CD4-positive, alpha-beta T cell treated with Interferon alpha-2 for 1 hour (primary cell): ENCODE measurements around the gene CCBE1.

Source experiments
- DNase-seq, 2 donors: peaks; one replicate each; pipeline ENCODE4 v3.0.0-alpha.2; 2020 to 2022

Gene CCBE1

GRCh38 chr18:59478591-59478990, 218.6 kb downstream of the CCBE1 start:
- no peak for DNase-seq

GRCh38 chr18:59477849-59478248, 219.4 kb downstream of the CCBE1 start:
- no peak for DNase-seq

- no peak for DNase-seq
Measured at GRCh38 chr18:59470561-59471121, 226.6 kb downstream of the CCBE1 start.

GRCh38 chr18:59469463-59470180, 227.6 kb downstream of the CCBE1 start:
- no peak for DNase-seq

- no peak for DNase-seq
Measured at GRCh38 chr18:59468821-59469220, 228.4 kb downstream of the CCBE1 start.

- DNase-seq: no peak
Measured at GRCh38 chr18:59467497-59467896, 229.7 kb downstream of the CCBE1 start.

- DNase-seq: no peak
Measured at GRCh38 chr18:59466980-59467379, 230.2 kb downstream of the CCBE1 start.

GRCh38 chr18:59464486-59464885, 232.7 kb downstream of the CCBE1 start:
- DNase-seq: no peak

- DNase-seq: no peak
Measured at GRCh38 chr18:59461171-59461570, 236.1 kb downstream of the CCBE1 start.

GRCh38 chr18:59460072-59460420, 237.2 kb downstream of the CCBE1 start:
- DNase-seq: no peak

GRCh38 chr18:59459369-59460071, 237.7 kb downstream of the CCBE1 start:
- peak in 1 of 2 donors; percentile 2 for DNase-seq

- no peak for DNase-seq
Measured at GRCh38 chr18:59458575-59458974, 238.6 kb downstream of the CCBE1 start.

- no peak for DNase-seq
Measured at GRCh38 chr18:59456657-59457056, 240.6 kb downstream of the CCBE1 start.

- DNase-seq: no peak
Measured at GRCh38 chr18:59455728-59456276, 241.4 kb downstream of the CCBE1 start.

GRCh38 chr18:59454909-59455727, 242.1 kb downstream of the CCBE1 start:
- no peak for DNase-seq

- no peak for DNase-seq
Measured at GRCh38 chr18:59453468-59453961, 243.7 kb downstream of the CCBE1 start.

- DNase-seq: no peak
Measured at GRCh38 chr18:59451963-59452362, 245.3 kb downstream of the CCBE1 start.

- DNase-seq: no peak
Measured at GRCh38 chr18:59451073-59451472, 246.2 kb downstream of the CCBE1 start.

- no peak for DNase-seq
Measured at GRCh38 chr18:59448546-59448945, 248.7 kb downstream of the CCBE1 start.

GRCh38 chr18:59446012-59446411, 251.2 kb downstream of the CCBE1 start:
- no peak for DNase-seq

GRCh38 chr18:59437851-59438569, 259.2 kb downstream of the CCBE1 start:
- no peak for DNase-seq
